Measurements from ENCODE around the gene PRSS8. TPM values are rescaled to one million over a fixed set of nuclear protein-coding genes. Genes with fewer than 3 reads are reported as not detected.

The PRSS8 gene
- total RNA-seq, 1 experiment from 2014 or later = 42.6 TPM

- ChIA-PET CTCF (interaction anchor here (1.9 kb wide), 1 partner anchor 21 kb away, joined by 5 read pairs; the partner anchor contains the start of gene KAT8), RAD21 (ENCODE audit: low non-redundant PET in 1 of 2, low total read pairs in 2 of 2, uncharacterized antibody in 2 of 2, unreplicated experiment in 2 of 2) (no interaction called here), POLR2A (interaction anchor here (9.9 kb wide), 1 partner anchor 21 kb away, joined by 84 read pairs; the partner anchor contains the start of gene KAT8)
- DNase-seq (ENCODE audit: low read depth, low spot score) (peak; percentile 84), ATAC-seq (peak; percentile 54)
- TSS peak; percentile 90 for BruUV-seq (replicated peaks)
- H3K36me3 ChIP-seq (ENCODE audit: control insufficient read depth in 1 of 2, insufficient read depth in 2 of 2, low read length in 2 of 2) = no peaks in the 10 kb centered on the region
- peak overlapping the region; percentile 63 for H3K9ac ChIP-seq (ENCODE audit: low read length)
- H2AFZ ChIP-seq (ENCODE audit: low read depth, low read length, poor library complexity, severe bottlenecking) = no peak overlapping the region
- H3K4me1 ChIP-seq (ENCODE audit: control insufficient read depth in 1 of 2, insufficient read depth in 2 of 2, low read length in 2 of 2) = peaks cover 49 to 79% of the 10 kb centered on the region in 2 experiments
- no peaks in the 10 kb centered on the region for H3K27me3 ChIP-seq (ENCODE audit: insufficient read depth, low read length)
- H3K79me2 ChIP-seq (ENCODE audit: insufficient read depth, low read length) = peaks cover 7% of the 10 kb centered on the region; the same call in 1 of the 2 replicates
- no peaks in the 10 kb centered on the region for H3K9me2 ChIP-seq (ENCODE audit: insufficient read depth)
- peak overlapping the region; percentile 67 for H3K4me2 ChIP-seq (ENCODE audit: low read length)
- no peaks in the 10 kb centered on the region for H4K20me1 ChIP-seq (ENCODE audit: insufficient read depth)
- intact Hi-C loops (cut with micrococcal nuclease) = loop anchor here (5.0 kb wide), 2 partner anchors 67 to 318 kb away; partner anchors contain the start of genes ARMC5, ZNF646 and ZNF668
- H3K9me3 ChIP-seq (ENCODE audit: control insufficient read depth in 1 of 2, insufficient read depth in 1 of 2, low read depth in 1 of 2, low read length in 2 of 2) = no peaks in the 10 kb centered on the region
- peak overlapping the region; percentile 89 for H3K27ac ChIP-seq (ENCODE audit: low read depth, low read length)
- peak overlapping the region; percentile 40 to 42 for H3K4me3 ChIP-seq (replicated peaks in 1 of 2; ENCODE audit: low read depth in 1 of 2, low read length in 2 of 2)
- peak; percentile 59 for TF ChIP-seq POLR2AphosphoS5 (IDR thresholded peaks at IDR 0.05; ENCODE audit: low read depth, low read length)
- no peak for TF ChIP-seq EGR1 (IDR thresholded peaks at IDR 0.05; ENCODE audit: low read depth)
- TF ChIP-seq YY1 (IDR thresholded peaks at IDR 0.05; ENCODE audit: extremely low read depth, insufficient replicate concordance, low read depth, low read length) = no peak
- no peak for TF ChIP-seq ZBTB33 (IDR thresholded peaks at IDR 0.05; ENCODE audit: extremely low read depth, insufficient replicate concordance, low read length)
- TF ChIP-seq POLR2A (IDR thresholded peaks at IDR 0.05; ENCODE audit: borderline replicate concordance, extremely low read depth, insufficient read depth, insufficient read length) = peak; percentile 50
- TF ChIP-seq SRF (IDR thresholded peaks at IDR 0.05; ENCODE audit: low read depth) = no peak
- no peak for TF ChIP-seq ZNF274 (IDR thresholded peaks at IDR 0.05; ENCODE audit: low read depth, low read length)
- TF ChIP-seq REST (IDR thresholded peaks at IDR 0.05; ENCODE audit: low read depth) = no peak
- no peak for TF ChIP-seq SP1 (IDR thresholded peaks at IDR 0.05; ENCODE audit: low read depth)
- TF ChIP-seq RAD21 (IDR thresholded peaks at IDR 0.05; ENCODE audit: low read depth) = no peak
- no peak for TF ChIP-seq TCF7L2 (IDR thresholded peaks at IDR 0.05; ENCODE audit: borderline replicate concordance, extremely low read depth, insufficient read depth, insufficient read length)
- TF ChIP-seq CTCF (IDR thresholded peaks at IDR 0.05 in 2 of 3, conservative IDR thresholded peaks at IDR 0.05 in 1 of 3; ENCODE audit: borderline replicate concordance in 1 of 3, insufficient read depth in 1 of 3, low read depth in 2 of 3, low read length in 2 of 3) = no peak
- TF ChIP-seq EZH2phosphoT487 (IDR thresholded peaks at IDR 0.05; ENCODE audit: borderline replicate concordance) = no peak
- no peak for TF ChIP-seq JUND (IDR thresholded peaks at IDR 0.05)
- TF ChIP-seq SIN3A (IDR thresholded peaks at IDR 0.05; ENCODE audit: low read depth) = no peak
- no peak for TF ChIP-seq ELF1 (IDR thresholded peaks at IDR 0.05; ENCODE audit: borderline replicate concordance, low read depth)
- TF ChIP-seq EZH2 (IDR thresholded peaks at IDR 0.05) = no peak
- 0 out of 2 replicates have a peak, but pooled peaks have one; percentile 30 for TF ChIP-seq ZFX (IDR thresholded peaks at IDR 0.05)
Measured at GRCh38 chr16:31138621-31139578, 3.4 kb upstream of the PRSS8 start.

Data from HCT116 (cell line).